Hepatocyte (in vitro differentiated cells): ENCODE measurements around the gene NPNT.

Experiments used
- CTCF ChIP-seq: fragments of 200-600 bp; sonication (generic); IDR thresholded peaks from 2 replicates; pipeline ENCODE4 v1.5.1; 2016; ENCODE audit warnings: antibody characterized with exemption, mild to moderate bottlenecking; ENCODE audit not compliant: poor library complexity
- EZH2 ChIP-seq: fragments of 200-600 bp; sonication (generic); IDR thresholded peaks from 2 replicates; pipeline ENCODE4 v1.6.1; 2016; ENCODE audit warnings: antibody characterized with exemption, mild to moderate bottlenecking, borderline replicate concordance

GRCh38 chr4:105970371-105970770 lies 75.1 kb downstream of the NPNT start:
- TF ChIP-seq CTCF (no peak), EZH2 (no peak)
